Activated naive CD4-positive, alpha-beta T cell treated with anti-CD3 and anti-CD28 coated beads, Interleukin-2, amount 50 U/mL, for 72 hours (primary cell): Measurements from ENCODE around the gene JADE1. TPM values are rescaled to one million over a fixed set of nuclear protein-coding genes. Genes with fewer than 3 reads are reported as not detected.

Experiments
- ATAC-seq, 2 donors: fragments of 150-1000 bp; cut with Tn5 transposase; 2 replicates each; pipeline ENCODE4 v1.10.0; 2021; ENCODE audit warnings: mild to moderate bottlenecking in 2 of 2, moderate library complexity in 2 of 2
- DNase-seq, 2 donors: peaks; one replicate each; pipeline ENCODE4 v3.0.0; 2021 to 2022; ENCODE audit warnings: low spot score in 2 of 2
- H3K27ac Mint-ChIP-seq, 2 donors: one replicate each; pipeline ENCODE4 v1.8.0; 2022; ENCODE audit warnings: mild to moderate bottlenecking in 2 of 2, mixed read lengths in 2 of 2
- H3K36me3 Mint-ChIP-seq, 2 donors: one replicate each; pipeline ENCODE4 v1.8.0; 2022; ENCODE audit warnings: mixed read lengths in 2 of 2
- H3K9me3 Mint-ChIP-seq, 2 donors: one replicate each; pipeline ENCODE4 v1.8.0; 2022; ENCODE audit warnings: mixed read lengths in 2 of 2
- total RNA-seq, 2 donors: library from RNA; stranded (reverse); gene quantifications; one replicate each; pipeline ENCODE4 v1.2.3, GENCODE V29; 2022

JADE1 gene
- total RNA-seq = 10 to 100 TPM; 28.0 to 51.9 TPM

- no peaks in the 10 kb centered on the region for H3K9me3 Mint-ChIP-seq
- peaks cover 20% of the 10 kb centered on the region in 2 donors for H3K36me3 Mint-ChIP-seq
- H3K27ac Mint-ChIP-seq = peak within 1 kb of the TSS; percentile 96 to 99
- DNase-seq = peak; percentile 85 to 88
- peak; percentile 63 to 71 for ATAC-seq
Observed at GRCh38 chr4:128809477-128810330, at the start of gene JADE1. Gene JADE1, plus strand, starts transcription at chr4:128809700. Its CDS starts 22,059 bp downstream, at chr4:128831759.

GRCh38 chr4:128766781-128767180 lies 42.7 kb upstream of the JADE1 start:
- no peak overlapping the region for H3K27ac Mint-ChIP-seq
- DNase-seq (no peak), ATAC-seq (no peak)
- H3K36me3 Mint-ChIP-seq = no peaks in the 10 kb centered on the region
- no peaks in the 10 kb centered on the region for H3K9me3 Mint-ChIP-seq

GRCh38 chr4:128768373-128768996 lies 41.0 kb upstream of the JADE1 start:
- Mint-ChIP-seq H3K27ac (no peak overlapping the region), H3K9me3 (no peaks in the 10 kb centered on the region), H3K36me3 (no peaks in the 10 kb centered on the region)
- ATAC-seq (peak in 1 of 2 donors; percentile 54), DNase-seq (no peak)

GRCh38 chr4:128769011-128769410 lies 40.5 kb upstream of the JADE1 start:
- ATAC-seq (no peak), DNase-seq (no peak)
- Mint-ChIP-seq H3K9me3 (no peaks in the 10 kb centered on the region), H3K27ac (no peak overlapping the region), H3K36me3 (no peaks in the 10 kb centered on the region)

GRCh38 chr4:128770807-128771206 lies 38.7 kb upstream of the JADE1 start:
- H3K36me3 Mint-ChIP-seq = no peaks in the 10 kb centered on the region
- H3K9me3 Mint-ChIP-seq = no peaks in the 10 kb centered on the region
- DNase-seq (no peak), ATAC-seq (no peak)
- H3K27ac Mint-ChIP-seq = no peak overlapping the region

- DNase-seq (no peak), ATAC-seq (no peak)
- no peak overlapping the region for H3K27ac Mint-ChIP-seq
- no peaks in the 10 kb centered on the region for H3K9me3 Mint-ChIP-seq
- H3K36me3 Mint-ChIP-seq = no peaks in the 10 kb centered on the region
Observed at GRCh38 chr4:128775477-128775876, 34.0 kb upstream of the JADE1 start.

- Mint-ChIP-seq H3K9me3 (no peaks in the 10 kb centered on the region), H3K27ac (no peak overlapping the region), H3K36me3 (no peaks in the 10 kb centered on the region)
- DNase-seq (no peak), ATAC-seq (no peak)
Observed at GRCh38 chr4:128775916-128776315, 33.6 kb upstream of the JADE1 start.

- DNase-seq (no peak), ATAC-seq (no peak)
- H3K36me3 Mint-ChIP-seq = no peaks in the 10 kb centered on the region
- no peaks in the 10 kb centered on the region for H3K9me3 Mint-ChIP-seq
- H3K27ac Mint-ChIP-seq = no peak overlapping the region
Observed at GRCh38 chr4:128776794-128777216, 32.7 kb upstream of the JADE1 start.

- no peak for ATAC-seq
- Mint-ChIP-seq H3K36me3 (no peaks in the 10 kb centered on the region), H3K27ac (no peak overlapping the region)
Observed at GRCh38 chr4:128780688-128781087, 28.8 kb upstream of the JADE1 start.

GRCh38 chr4:128782076-128782715 lies 27.3 kb upstream of the JADE1 start:
- no peak overlapping the region for H3K27ac Mint-ChIP-seq
- ATAC-seq (peak in 1 of 2 donors; percentile 60), DNase-seq (no peak)
- H3K36me3 Mint-ChIP-seq = no peaks in the 10 kb centered on the region
- no peaks in the 10 kb centered on the region for H3K9me3 Mint-ChIP-seq

More at GRCh38 chr4:128780688-128781087, 28.8 kb upstream of the JADE1 start:
- no peak for DNase-seq
- no peaks in the 10 kb centered on the region for H3K9me3 Mint-ChIP-seq

- Mint-ChIP-seq H3K27ac (no peak overlapping the region), H3K36me3 (no peaks in the 10 kb centered on the region), H3K9me3 (no peaks in the 10 kb centered on the region)
- DNase-seq (no peak), ATAC-seq (no peak)
Observed at GRCh38 chr4:128782875-128783614, 26.5 kb upstream of the JADE1 start.

- no peaks in the 10 kb centered on the region for H3K36me3 Mint-ChIP-seq
- ATAC-seq (no peak), DNase-seq (no peak)
- no peaks in the 10 kb centered on the region for H3K9me3 Mint-ChIP-seq
- no peak overlapping the region for H3K27ac Mint-ChIP-seq
Observed at GRCh38 chr4:128787509-128788311, 21.8 kb upstream of the JADE1 start.

GRCh38 chr4:128793859-128794672 lies 15.4 kb upstream of the JADE1 start:
- H3K9me3 Mint-ChIP-seq = no peaks in the 10 kb centered on the region

GRCh38 chr4:128796934-128797333 lies 12.6 kb upstream of the JADE1 start:
- no peak for ATAC-seq
- H3K9me3 Mint-ChIP-seq = no peaks in the 10 kb centered on the region

More at GRCh38 chr4:128793859-128794672, 15.4 kb upstream of the JADE1 start:
- H3K27ac Mint-ChIP-seq = no peak overlapping the region
- no peak for ATAC-seq
- DNase-seq = no peak
- H3K36me3 Mint-ChIP-seq = no peaks in the 10 kb centered on the region

GRCh38 chr4:128800284-128800683 lies 9.2 kb upstream of the JADE1 start:
- Mint-ChIP-seq H3K36me3 (no peaks in the 10 kb centered on the region), H3K27ac (no peak overlapping the region), H3K9me3 (no peaks in the 10 kb centered on the region)
- no peak for ATAC-seq
- no peak for DNase-seq

More at GRCh38 chr4:128796934-128797333, 12.6 kb upstream of the JADE1 start:
- DNase-seq = no peak
- Mint-ChIP-seq H3K36me3 (no peaks in the 10 kb centered on the region), H3K27ac (no peak overlapping the region)
